ENCODE measurements around the gene OLIG2.

Gene OLIG2

GRCh38 chr21:33025489-33026442 lies at the start of gene OLIG2:
OLIG2 (plus strand) TSS chr21:33025935; CDS start chr21:33026863, 928 bp downstream.
- DNase-seq, result no peak

- DNase-seq, result no peak
These were observed 48.9 kb upstream of the OLIG2 start for GRCh38 chr21:32976791-32977190.

- no peak for DNase-seq
These were observed 48.5 kb upstream of the OLIG2 start for GRCh38 chr21:32977216-32977615.

- DNase-seq, result peak; percentile 56
These were observed 47.1 kb upstream of the OLIG2 start for GRCh38 chr21:32978331-32979270.

GRCh38 chr21:32979598-32980268 lies 46.0 kb upstream of the OLIG2 start:
- no peak for DNase-seq

- no peak for DNase-seq
These were observed 44.6 kb upstream of the OLIG2 start for GRCh38 chr21:32981096-32981495.

GRCh38 chr21:32990666-32991065 lies 35.1 kb upstream of the OLIG2 start:
- DNase-seq, result no peak

- DNase-seq, result no peak
These were observed 34.4 kb upstream of the OLIG2 start for GRCh38 chr21:32991361-32991760.

- DNase-seq, result no peak
These were observed 31.8 kb upstream of the OLIG2 start for GRCh38 chr21:32993894-32994293.

GRCh38 chr21:32994305-32994704 lies 31.4 kb upstream of the OLIG2 start:
- no peak for DNase-seq

GRCh38 chr21:33007747-33008146 lies 18.0 kb upstream of the OLIG2 start:
- DNase-seq, result no peak

GRCh38 chr21:33008333-33009051 lies 17.2 kb upstream of the OLIG2 start:
- DNase-seq, result no peak

- no peak for DNase-seq
These were observed 14.8 kb upstream of the OLIG2 start for GRCh38 chr21:33010931-33011330.

- no peak for DNase-seq
These were observed 14.3 kb upstream of the OLIG2 start for GRCh38 chr21:33011462-33011861.

GRCh38 chr21:33013626-33014025 lies 12.1 kb upstream of the OLIG2 start:
- no peak for DNase-seq

- no peak for DNase-seq
These were observed 11.4 kb upstream of the OLIG2 start for GRCh38 chr21:33014331-33014730.

- DNase-seq, result no peak
These were observed 10.6 kb upstream of the OLIG2 start for GRCh38 chr21:33015096-33015495.

GRCh38 chr21:33015756-33016155 lies 10.0 kb upstream of the OLIG2 start:
- DNase-seq, result no peak

- no peak for DNase-seq
These were observed 6.8 kb upstream of the OLIG2 start for GRCh38 chr21:33018707-33019465.

- DNase-seq, result no peak
These were observed 6.2 kb upstream of the OLIG2 start for GRCh38 chr21:33019516-33019884.

GRCh38 chr21:33019885-33020557 lies 5.7 kb upstream of the OLIG2 start:
- no peak for DNase-seq

Data from NCI-H187 treated with DMSO at 0.1 percent for 48 hours (cell line).